K562 (cell line): ENCODE results near the gene ERCC4. TPM values are rescaled to one million over a fixed set of nuclear protein-coding genes. Genes with fewer than 3 reads are reported as not detected.

Source experiments
- ATAC-seq: fragments of 200-7000 bp; cut with Tn5 transposase; 3 replicates; pipeline ENCODE4 v1.9.1; 2020; ENCODE audit warnings: moderate library complexity
- BruUV-seq: library from RNA; stranded (reverse); fragments of 400-500 nt; replicated peaks from 2 replicates; lab custom pipeline; 2021; lab: Mats Ljungman, UMichigan
- CTCF ChIA-PET: fragments of 300-600 bp; formaldehyde crosslinking; extraction: SDS; loops from one replicate; lab custom pipeline; 2021; ENCODE audit warnings: low intra/inter-chr PET ratio; lab: Yijun Ruan, JAX
- POLR2A ChIA-PET: fragments of 300-600, 350-650 bp; sonication (Branson Sonifier 250); formaldehyde crosslinking; extraction: SDS; loops from one replicate; lab custom pipeline; 2021; ENCODE audit warnings: antibody characterized with exemption, inconsistent platforms; lab: Yijun Ruan, JAX
- DNase-seq, 4 experiments: peaks; one replicate each; pipeline versions ENCODE4 v3.0.0 to v3.0.0-alpha.2; 2011 to 2018; ENCODE audit warnings: low spot score in 3 of 4, mixed read lengths in 3 of 4; ENCODE audit errors: extremely low read depth in 1 of 4
- FAIRE-seq: peaks from 2 replicates; lab custom pipeline; 2011; peaks lifted over from hg19 to GRCh38; lab: Jason Lieb, UNC
- H2AFZ ChIP-seq: 2 replicates; pipeline ENCODE4 v1.6.0; 2011; ENCODE audit warnings: low read depth, low read length, control low read depth, inconsistent platforms
- H3K27ac ChIP-seq: fragments of 200-600 bp; 3 replicates; pipeline ENCODE4 v1.8.0; 2011; ENCODE audit warnings: low read depth, mild to moderate bottlenecking, control low read depth, inconsistent platforms, low read length, moderate library complexity, mixed read lengths; ENCODE audit errors: extremely low read depth
- H3K27me3 ChIP-seq, 2 experiments: fragments of 300-600 bp in 1 of 2; 2 replicates in 1 of 2; 3 replicates in 1 of 2; pipeline versions ENCODE4 v1.6.0 to v1.8.0; 2011; ENCODE audit warnings: inconsistent platforms in 2 of 2, low read length in 2 of 2, mild to moderate bottlenecking in 1 of 2, mixed read lengths in 1 of 2, moderate library complexity in 1 of 2; ENCODE audit not compliant: control insufficient read depth in 2 of 2, insufficient read depth in 2 of 2
- H3K36me3 ChIP-seq: fragments of 300-600 bp; 3 replicates; pipeline ENCODE4 v1.8.0; 2011; ENCODE audit warnings: mild to moderate bottlenecking, low read length, inconsistent platforms; ENCODE audit not compliant: control insufficient read depth, insufficient read depth
- H3K4me1 ChIP-seq, 2 experiments: fragments of 200-600 bp in 1 of 2; replicated peaks in 1 of 2; 2 replicates in 1 of 2; 3 replicates in 1 of 2; pipeline versions ENCODE4 v1.5.1 to v1.8.0; 2011; ENCODE audit warnings: inconsistent platforms in 2 of 2, low read length in 2 of 2, mild to moderate bottlenecking in 1 of 2, mixed read lengths in 1 of 2, moderate library complexity in 1 of 2; ENCODE audit not compliant: control insufficient read depth in 2 of 2, insufficient read depth in 2 of 2
- H3K4me2 ChIP-seq: 2 replicates; pipeline ENCODE4 v1.6.1; 2011; ENCODE audit warnings: low read length, control low read depth, inconsistent platforms, mixed read lengths; ENCODE audit not compliant: insufficient read depth
- H3K4me3 ChIP-seq: fragments of 200-600 bp; sonication (generic), shearing (Covaris generic); 2 replicates; pipeline ENCODE4 v1.5.1; 2016; ENCODE audit warnings: control low read depth, inconsistent platforms
- H3K79me2 ChIP-seq: fragments of 200-600 bp; 3 replicates; pipeline ENCODE4 v1.8.0; 2011; ENCODE audit warnings: low read length, inconsistent platforms; ENCODE audit not compliant: control insufficient read depth, insufficient read depth
- H3K9ac ChIP-seq, 2 experiments: 2 replicates each; pipeline versions ENCODE4 v1.6.0 to v1.6.1; 2011; ENCODE audit warnings: low read depth in 2 of 2, low read length in 2 of 2, control low read depth in 1 of 2, inconsistent platforms in 1 of 2, mild to moderate bottlenecking in 1 of 2, mixed read lengths in 1 of 2; ENCODE audit not compliant: insufficient read depth in 1 of 2
- H3K9me1 ChIP-seq: one replicate; pipeline ENCODE4 v1.6.0; 2011; ENCODE audit warnings: inconsistent platforms, mild to moderate bottlenecking, low read length, moderate library complexity; ENCODE audit not compliant: control insufficient read depth, insufficient read depth
- H3K9me3 ChIP-seq: replicated peaks from 2 replicates; pipeline ENCODE4 v1.5.1; 2011; ENCODE audit warnings: low read depth, low read length, inconsistent platforms; ENCODE audit not compliant: control insufficient read depth, insufficient read depth
- H4K20me1 ChIP-seq: replicated peaks from 2 replicates; pipeline ENCODE4 v1.6.1; 2011; ENCODE audit warnings: low read length, inconsistent platforms, mixed read lengths; ENCODE audit not compliant: control insufficient read depth, insufficient read depth
- ARID2 ChIP-seq: fragments of 450-650 bp; IDR thresholded peaks from 2 replicates; pipeline ENCODE4 v1.6.1; 2017; ENCODE audit warnings: antibody characterized with exemption, mild to moderate bottlenecking
- CBX5 ChIP-seq: IDR thresholded peaks from 2 replicates; pipeline ENCODE4 v1.6.1; 2014; ENCODE audit warnings: low read depth, borderline replicate concordance
- HDAC2 ChIP-seq: fragments of 450-650 bp; IDR thresholded peaks from 2 replicates; pipeline ENCODE4 v1.6.1; 2016; ENCODE audit warnings: mild to moderate bottlenecking
- KLF16 ChIP-seq: IDR thresholded peaks from 2 replicates; pipeline ENCODE4 v1.6.1; 2016; ENCODE audit warnings: antibody characterized with exemption
- NFATC3 ChIP-seq: fragments of 450-650 bp; IDR thresholded peaks from 2 replicates; pipeline ENCODE4 v1.6.1; 2017; ENCODE audit warnings: mild to moderate bottlenecking
- NFYB ChIP-seq: IDR thresholded peaks from 2 replicates; pipeline ENCODE4 v1.6.1; 2011; ENCODE audit warnings: mild to moderate bottlenecking, moderate library complexity; ENCODE audit not compliant: insufficient read length; ENCODE audit errors: extremely low read depth
- PREB ChIP-seq: sonication (generic); formaldehyde crosslinking; IDR thresholded peaks from 2 replicates; pipeline ENCODE4 v1.8.1; 2023; ENCODE audit warnings: mild to moderate bottlenecking, missing genetic modification reagents
- PYGO2 ChIP-seq: fragments of 450-650 bp; IDR thresholded peaks from 2 replicates; pipeline ENCODE4 v1.6.1; 2016; ENCODE audit warnings: mild to moderate bottlenecking, missing genetic modification characterization, moderate library complexity, missing compliant biosample characterization
- RFX5 ChIP-seq: IDR thresholded peaks from 2 replicates; pipeline ENCODE4 v1.6.1; 2011; ENCODE audit warnings: low read depth, mild to moderate bottlenecking, improper control_type of control experiment, low read length
- SMARCE1 ChIP-seq: fragments of 450-650 bp; IDR thresholded peaks from 2 replicates; pipeline ENCODE4 v1.7.1; 2016; ENCODE audit warnings: mild to moderate bottlenecking
- ZBTB17 ChIP-seq: fragments of 450-650 bp; formaldehyde crosslinking; IDR thresholded peaks from 2 replicates; pipeline ENCODE4 v1.4.0; 2020; ENCODE audit warnings: mild to moderate bottlenecking
- ZBTB8A ChIP-seq: fragments of 450-650 bp; IDR thresholded peaks from 2 replicates; pipeline ENCODE4 v1.6.1; 2018; ENCODE audit warnings: mild to moderate bottlenecking, moderate library complexity; ENCODE audit not compliant: partially characterized antibody
- ZFPM2 ChIP-seq: fragments of 250-450 bp; sonication (Bioruptor Pico); IDR thresholded peaks from 2 replicates; pipeline ENCODE4 v1.5.1; 2022; ENCODE audit warnings: mild to moderate bottlenecking
- ZKSCAN1 ChIP-seq: fragments of 150-350 bp; IDR thresholded peaks from 2 replicates; pipeline ENCODE4 v1.6.1; 2016; ENCODE audit warnings: low read depth, low read length
- ZNF512 ChIP-seq: IDR thresholded peaks from 2 replicates; pipeline ENCODE4 v1.6.1; 2016; ENCODE audit warnings: missing genetic modification characterization, missing compliant biosample characterization
- WGBS: fragments of 100-300 bp; shearing (Covaris generic); methylation state at CpG from one replicate; pipeline ENCODE4 v1.1.6; 2016; ENCODE audit warnings: low coverage, mixed read lengths; ENCODE audit not compliant: insufficient coverage; ENCODE audit errors: missing lambda C conversion rate; 5-methylcytosine and 5-hydroxymethylcytosine counted together
- in situ Hi-C: fragments of 300-500 bp; cut with MboI; formaldehyde crosslinking; loops from 4 replicates; pipeline ENCODE4 v1.15.0; 2018; ENCODE audit warnings: inconsistent platforms, mixed read lengths
- intact Hi-C: fragments of 100-400 bp; cut with micrococcal nuclease; formaldehyde crosslinking; loops from 2 replicates; pipeline ENCODE4 v1.14.2; 2022
- polyA plus RNA-seq, 8 experiments: library from polyadenylated mRNA; depleted of rRNA in 4 of 8; stranded (reverse) in 5 of 8; unstranded in 3 of 8; fragments of >200 nt; fragmentation: Nextera tagmentation in 2 of 8; fragmentation: Illumina TruSeq in 1 of 8; extraction: Ambion mirVana in 2 of 8; extraction: Trizol in 1 of 8; gene quantifications; 2 replicates each; pipeline versions ENCODE4 v1.2.1 to v1.2.3, GENCODE V29; 2011 to 2014; ENCODE audit warnings: inconsistent platforms in 1 of 8, missing spikeins in 1 of 8
- total RNA-seq, 7 experiments: library from RNA; depleted of rRNA in 6 of 7; stranded (reverse); fragments of >200 nt in 6 of 7; fragmentation: Illumina TruSeq in 2 of 7; extraction: Trizol in 2 of 7; gene quantifications; 2 replicates each; pipeline versions ENCODE4 v1.2.1 to v1.2.3, GENCODE V29; 2011 to 2021; ENCODE audit warnings: low replicate concordance in 1 of 7
- TF ChIP-seq, protein P1 (sequence below), 3 experiments: fragments of 200-800 bp in 1 of 3; sonication (Bioruptor generic) in 1 of 3; sonication (generic) in 1 of 3; formaldehyde crosslinking in 1 of 3; IDR thresholded peaks; 2 replicates each; pipeline versions ENCODE4 v1.6.1 to v1.8.0; 2016 to 2022; ENCODE audit warnings: mild to moderate bottlenecking in 2 of 3, missing compliant biosample characterization in 2 of 3, missing genetic modification characterization in 2 of 3, missing genetic modification reagents in 1 of 3
- TF ChIP-seq, protein P2 (sequence below): IDR thresholded peaks from 2 replicates; pipeline ENCODE4 v1.6.1; 2011; ENCODE audit not compliant: insufficient read length; ENCODE audit errors: extremely low read depth
- TF ChIP-seq, protein P3 (sequence below): sonication (generic); IDR thresholded peaks from 2 replicates; pipeline ENCODE4 v1.6.1; 2016

The ERCC4 gene
- total and polyA plus RNA-seq, 9 of the 15 experiments (the other 6 are each of a cell fraction or from before 2014, with no cell fraction given), result 3.7 to 10.5 (median 6.0) TPM

- TF ChIP-seq ZKSCAN1, result no peak
- TF ChIP-seq HDAC2, result 0 out of 2 replicates have a peak, but pooled peaks have one; percentile 9
- no peak for TF ChIP-seq ZBTB8A
Measured at GRCh38 chr16:13920510-13920818, 510 bp downstream of the ERCC4 start (continued).

GRCh38 chr16:13921328-13921727 lies 1.4 kb downstream of the ERCC4 start:
- FAIRE-seq, result no peak
- DNase-seq, result no peak
- Histone ChIP-seq H4K20me1 (no peaks in the 10 kb centered on the region), H3K9me1 (no peaks in the 10 kb centered on the region), H3K4me2 (peak overlapping the region; percentile 87), H3K4me1 (peaks cover 0 to 8% of the 10 kb centered on the region in 2 experiments; a peak in 3 of 5 replicates), H3K27ac (no peak overlapping the region), H3K4me3 (no peak overlapping the region), H3K36me3 (peaks cover 27% of the 10 kb centered on the region; the same call in 2 of the 3 replicates), H3K9me3 (no peaks in the 10 kb centered on the region), H3K9ac (no peak overlapping the region; a peak in 2 of 4 replicates), H3K27me3 (0 out of 5 replicates have a peak, but pooled peaks cover 0 to 5% of the 10 kb centered on the region in 2 experiments), H2AFZ (no peak overlapping the region), H3K79me2 (peaks cover 8% of the 10 kb centered on the region; the same call in 2 of the 3 replicates)
- ChIA-PET CTCF (no interaction called here), POLR2A (no interaction called here)
- no peak for ATAC-seq
- TF ChIP-seq NFYB (no peak), ZNF512 (tag) (no peak), KLF16 (no peak), ZFPM2 (no peak), RFX5 (no peak), PREB (no peak), ZBTB17 (CRISPR knock-in tag) (no peak), PYGO2 (no peak), SMARCE1 (no peak), CBX5 (no peak), NFATC3 (no peak), ARID2 (no peak)
- TF ChIP-seq, protein P1, sequence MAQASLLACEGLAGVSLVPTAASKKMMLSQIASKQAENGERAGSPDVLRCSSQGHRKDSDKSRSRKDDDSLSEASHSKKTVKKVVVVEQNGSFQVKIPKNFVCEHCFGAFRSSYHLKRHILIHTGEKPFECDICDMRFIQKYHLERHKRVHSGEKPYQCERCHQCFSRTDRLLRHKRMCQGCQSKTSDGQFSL (CRISPR knock-in tag; IDR thresholded peaks at IDR 0.05), result no peak
- TF ChIP-seq, protein P1 (tag; IDR thresholded peaks at IDR 0.05), result no peak
- TF ChIP-seq, protein P2, sequence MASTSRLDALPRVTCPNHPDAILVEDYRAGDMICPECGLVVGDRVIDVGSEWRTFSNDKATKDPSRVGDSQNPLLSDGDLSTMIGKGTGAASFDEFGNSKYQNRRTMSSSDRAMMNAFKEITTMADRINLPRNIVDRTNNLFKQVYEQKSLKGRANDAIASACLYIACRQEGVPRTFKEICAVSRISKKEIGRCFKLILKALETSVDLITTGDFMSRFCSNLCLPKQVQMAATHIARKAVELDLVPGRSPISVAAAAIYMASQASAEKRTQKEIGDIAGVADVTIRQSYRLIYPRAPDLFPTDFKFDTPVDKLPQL, result no peak
- TF ChIP-seq, protein P3, sequence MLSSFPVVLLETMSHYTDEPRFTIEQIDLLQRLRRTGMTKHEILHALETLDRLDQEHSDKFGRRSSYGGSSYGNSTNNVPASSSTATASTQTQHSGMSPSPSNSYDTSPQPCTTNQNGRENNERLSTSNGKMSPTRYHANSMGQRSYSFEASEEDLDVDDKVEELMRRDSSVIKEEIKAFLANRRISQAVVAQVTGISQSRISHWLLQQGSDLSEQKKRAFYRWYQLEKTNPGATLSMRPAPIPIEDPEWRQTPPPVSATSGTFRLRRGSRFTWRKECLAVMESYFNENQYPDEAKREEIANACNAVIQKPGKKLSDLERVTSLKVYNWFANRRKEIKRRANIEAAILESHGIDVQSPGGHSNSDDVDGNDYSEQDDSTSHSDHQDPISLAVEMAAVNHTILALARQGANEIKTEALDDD, result no peak
- intact Hi-C loops, result loop anchor here (2.0 to 10.0 kb wide), 4 partner anchors 143 to 606 kb away; no protein-coding TSS in a partner anchor
- 61% methylated on average over 2 of the region's 2 CpGs for WGBS
- in situ Hi-C loops, result loop anchor here (5.0 to 10.0 kb wide), 2 partner anchors 366 to 603 kb away; no protein-coding TSS in a partner anchor
- BruUV-seq, result no TSS peak
